ENCODE results near the gene DUSP2. TPM values are rescaled to one million over a fixed set of nuclear protein-coding genes. Genes with fewer than 3 reads are reported as not detected.

The DUSP2 gene
- total RNA-seq, 4 donors from 2014 or later, result 14.0 to 21.1 (median 15.6) TPM

DNA sequence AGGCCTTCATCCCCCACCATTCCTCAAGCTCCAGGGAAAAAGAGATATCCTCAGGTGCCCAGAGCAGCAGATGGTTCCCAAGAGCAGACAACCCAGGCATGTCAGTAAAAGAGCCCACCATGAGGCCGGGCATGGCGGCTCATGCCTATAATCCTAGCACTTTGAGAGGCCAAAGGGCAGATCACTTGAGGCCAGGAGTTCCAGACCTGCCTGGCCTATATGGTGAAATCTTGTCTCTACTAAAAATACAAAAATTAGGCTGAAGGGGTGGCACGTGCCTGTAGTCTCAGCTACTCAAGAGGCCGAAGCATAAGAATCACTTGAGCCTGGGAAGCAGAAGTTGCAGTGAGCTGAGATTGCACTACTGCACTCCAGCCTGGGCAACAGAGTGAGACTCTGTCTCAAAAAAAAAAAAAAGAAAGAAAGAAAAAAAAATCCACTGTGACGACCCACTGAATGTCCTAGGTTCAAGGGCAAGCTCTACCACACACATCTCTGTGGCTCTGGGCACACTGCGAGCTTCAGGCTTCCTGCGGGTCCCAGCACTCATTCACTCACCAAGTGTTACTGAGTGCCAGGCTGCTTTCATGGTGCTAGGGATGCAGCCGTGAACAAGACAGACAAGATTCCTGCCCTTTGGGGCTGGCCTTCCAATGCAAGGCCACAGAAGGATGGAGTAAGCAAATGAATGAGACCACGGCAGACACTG, 6.5 kb upstream of the DUSP2 start:
- 81 to 87% methylated on average over 9 of the region's 9 CpGs for WGBS, 2 donors
- TF ChIP-seq EP300 (IDR thresholded peaks at IDR 0.05) (no peak), POLR2A (IDR thresholded peaks at IDR 0.05) (no peak)
- TF ChIP-seq, protein P1, sequence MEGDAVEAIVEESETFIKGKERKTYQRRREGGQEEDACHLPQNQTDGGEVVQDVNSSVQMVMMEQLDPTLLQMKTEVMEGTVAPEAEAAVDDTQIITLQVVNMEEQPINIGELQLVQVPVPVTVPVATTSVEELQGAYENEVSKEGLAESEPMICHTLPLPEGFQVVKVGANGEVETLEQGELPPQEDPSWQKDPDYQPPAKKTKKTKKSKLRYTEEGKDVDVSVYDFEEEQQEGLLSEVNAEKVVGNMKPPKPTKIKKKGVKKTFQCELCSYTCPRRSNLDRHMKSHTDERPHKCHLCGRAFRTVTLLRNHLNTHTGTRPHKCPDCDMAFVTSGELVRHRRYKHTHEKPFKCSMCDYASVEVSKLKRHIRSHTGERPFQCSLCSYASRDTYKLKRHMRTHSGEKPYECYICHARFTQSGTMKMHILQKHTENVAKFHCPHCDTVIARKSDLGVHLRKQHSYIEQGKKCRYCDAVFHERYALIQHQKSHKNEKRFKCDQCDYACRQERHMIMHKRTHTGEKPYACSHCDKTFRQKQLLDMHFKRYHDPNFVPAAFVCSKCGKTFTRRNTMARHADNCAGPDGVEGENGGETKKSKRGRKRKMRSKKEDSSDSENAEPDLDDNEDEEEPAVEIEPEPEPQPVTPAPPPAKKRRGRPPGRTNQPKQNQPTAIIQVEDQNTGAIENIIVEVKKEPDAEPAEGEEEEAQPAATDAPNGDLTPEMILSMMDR (IDR thresholded peaks at IDR 0.05), result no peak
- Histone ChIP-seq H3K27me3 (no peaks in the 10 kb centered on the region), H3K4me1 (peaks cover 0 to 19% (median 1%) of the 10 kb centered on the region in 4 donors), H3K4me3 (no peak overlapping the region), H3K27ac (no peak overlapping the region), H3K36me3 (no peaks in the 10 kb centered on the region), H3K9me3 (no peaks in the 10 kb centered on the region)
- DNase-seq (ENCODE audit: low spot score in 2 of 2), result no peak

DNA sequence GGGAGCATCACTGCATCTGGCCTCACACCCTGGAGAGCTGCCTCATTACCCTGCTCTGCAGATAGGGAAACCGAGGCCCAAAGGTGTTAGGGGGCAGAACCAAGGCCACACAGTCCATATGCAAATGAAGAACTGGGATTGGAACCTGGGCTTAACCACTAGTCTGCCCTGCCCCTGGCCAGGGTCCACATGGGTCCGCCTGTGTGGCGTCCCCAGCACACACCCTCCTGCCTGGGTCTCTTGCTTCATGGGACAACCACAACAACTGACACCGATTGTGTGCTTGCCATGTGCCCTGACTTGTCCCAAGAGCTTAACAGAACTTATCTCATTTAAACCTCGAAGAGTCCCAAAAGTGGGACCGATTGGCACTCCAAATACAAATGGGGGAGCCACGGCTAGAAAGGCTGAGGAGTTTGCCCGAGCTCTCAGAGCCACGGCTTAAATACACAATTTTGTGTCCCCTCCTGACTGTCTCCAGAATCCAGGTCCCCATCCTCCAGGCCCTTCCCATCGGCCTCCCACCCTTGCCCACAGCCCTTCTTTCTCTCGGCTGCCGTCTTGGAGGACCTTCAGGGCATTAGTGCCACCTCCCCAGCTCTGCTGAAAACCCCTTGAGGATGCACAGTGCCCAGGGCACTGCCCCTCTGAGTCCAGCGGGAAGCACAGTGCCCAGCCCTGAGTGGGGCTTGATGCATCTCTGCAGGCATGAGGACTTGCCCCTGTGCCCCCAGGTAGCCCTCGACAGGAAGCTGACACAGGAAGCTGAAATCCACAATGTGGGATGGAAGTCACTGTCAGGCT, 5.8 kb upstream of the DUSP2 start:
- peaks cover 0 to 21% (median 5%) of the 10 kb centered on the region in 4 donors for H3K4me1 ChIP-seq
- WGBS, 2 donors, result 93% methylated on average over 14 of the region's 14 CpGs
- TF ChIP-seq POLR2A (IDR thresholded peaks at IDR 0.05), result no peak
- TF ChIP-seq, protein P1 (IDR thresholded peaks at IDR 0.05), result no peak
- no peak for TF ChIP-seq EP300 (IDR thresholded peaks at IDR 0.05)
- H3K27me3 ChIP-seq, result no peaks in the 10 kb centered on the region
- no peaks in the 10 kb centered on the region for H3K9me3 ChIP-seq
- H3K4me3 ChIP-seq, result no peak overlapping the region
- no peak for DNase-seq (ENCODE audit: low spot score in 2 of 2)
- no peaks in the 10 kb centered on the region for H3K36me3 ChIP-seq
- no peak overlapping the region for H3K27ac ChIP-seq

DNA sequence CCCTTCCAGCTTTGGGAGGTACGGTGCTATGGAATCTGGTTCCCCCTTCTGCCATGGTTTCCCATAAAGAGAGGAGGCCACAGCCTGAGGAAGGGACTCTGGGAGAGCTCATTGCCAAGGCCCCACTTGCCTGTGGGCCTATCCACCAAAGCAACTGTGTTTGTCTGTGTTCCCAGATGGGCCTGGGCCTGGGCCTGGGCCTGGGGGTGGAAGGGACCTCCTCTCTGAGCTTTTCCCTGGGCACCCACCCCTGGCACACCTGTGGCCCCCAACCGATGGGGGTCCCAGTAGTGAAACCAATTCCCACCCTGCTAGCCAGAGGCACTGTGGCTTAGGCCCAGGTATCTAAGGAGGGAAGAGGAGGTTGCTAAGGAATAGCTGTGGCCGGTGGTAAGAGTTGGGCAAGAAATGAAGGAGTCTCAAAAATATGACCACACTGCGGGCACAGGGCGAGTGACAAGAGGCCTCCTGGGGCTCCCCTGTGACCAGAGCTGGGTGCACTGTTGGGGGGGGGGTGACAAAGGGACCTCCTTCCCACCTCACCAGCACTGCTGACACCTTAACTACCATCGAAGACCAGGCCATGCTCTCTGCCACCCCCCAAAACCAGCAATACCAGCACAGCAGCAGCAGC, 4.9 kb upstream of the DUSP2 start:
- Histone ChIP-seq H3K27me3 (no peaks in the 10 kb centered on the region), H3K4me3 (no peak overlapping the region), H3K4me1 (peaks cover 0 to 27% (median 9%) of the 10 kb centered on the region in 4 donors), H3K36me3 (no peaks in the 10 kb centered on the region), H3K27ac (no peak overlapping the region), H3K9me3 (no peaks in the 10 kb centered on the region)
- TF ChIP-seq POLR2A (IDR thresholded peaks at IDR 0.05) (no peak), EP300 (IDR thresholded peaks at IDR 0.05) (no peak)
- TF ChIP-seq, protein P1 (IDR thresholded peaks at IDR 0.05), result no peak
- DNase-seq (ENCODE audit: low spot score in 2 of 2), result no peak
- WGBS, 2 donors, result 88 to 93% methylated on average over 6 of the region's 6 CpGs

DNA sequence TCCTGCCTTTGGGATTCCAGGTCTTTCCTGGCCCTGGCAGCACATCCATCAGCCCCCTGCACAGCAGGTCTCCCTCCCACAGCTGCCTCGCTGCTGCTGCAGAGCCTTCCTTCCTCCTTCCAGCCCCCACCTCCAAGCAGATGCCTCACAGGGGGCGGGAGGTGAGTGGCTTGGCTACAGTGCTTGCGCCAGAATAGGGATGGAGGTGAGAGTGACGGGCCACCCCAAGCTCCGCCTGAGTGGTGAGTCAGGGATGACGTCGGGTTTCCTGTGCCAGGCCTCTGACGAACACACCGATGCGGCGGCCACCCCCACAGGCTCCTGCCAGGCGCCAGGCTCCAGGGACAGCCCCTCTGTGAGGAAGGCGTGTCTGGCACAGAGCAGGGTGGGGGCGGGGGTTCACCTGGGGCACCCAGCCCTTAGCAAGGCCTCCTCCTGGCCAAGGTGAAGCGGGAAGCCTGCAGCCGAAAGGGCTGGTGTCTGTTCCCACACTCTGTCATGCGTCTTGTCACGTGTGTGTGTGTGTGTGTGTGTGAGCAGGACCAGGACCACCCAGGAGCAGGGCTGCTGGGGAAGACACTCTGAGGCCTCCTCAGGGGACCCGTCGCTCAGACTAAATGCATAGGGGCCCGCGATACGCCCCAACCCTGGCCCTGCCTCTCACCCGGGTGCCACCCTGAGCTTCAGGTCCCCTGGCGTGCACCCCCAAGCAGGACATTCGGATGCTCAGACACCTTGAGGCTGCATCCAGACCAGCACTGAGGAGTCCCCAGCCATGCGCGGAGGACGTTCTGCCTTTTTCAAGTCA, 3.4 kb upstream of the DUSP2 start:
- peak in 1 of 2 donors; percentile 44 for DNase-seq (ENCODE audit: low spot score in 2 of 2)
- Histone ChIP-seq H3K4me1 (peaks cover 0 to 32% (median 15%) of the 10 kb centered on the region in 4 donors), H3K36me3 (no peaks in the 10 kb centered on the region), H3K27ac (peak overlapping the region in 1 of 4 donors; percentile 83), H3K9me3 (no peaks in the 10 kb centered on the region), H3K27me3 (peaks cover 0 to 10% of the 10 kb centered on the region in 2 donors), H3K4me3 (no peak overlapping the region)
- WGBS, 2 donors, result 45 to 47% methylated on average over 15 to 27 of the region's 29 CpGs
- TF ChIP-seq POLR2A (IDR thresholded peaks at IDR 0.05), result no peak
- TF ChIP-seq, protein P1 (IDR thresholded peaks at IDR 0.05), result no peak
- TF ChIP-seq EP300 (IDR thresholded peaks at IDR 0.05), result no peak
